OCI-LY3 (cell line): ENCODE data around the gene ZBTB18.

ENCODE experiments used
- H2AFZ ChIP-seq: fragments of 200-600, 300-600 bp; shearing (Covaris generic); 2 replicates; pipeline ENCODE4 v1.6.0; 2014; ENCODE audit warnings: antibody characterized with exemption, low read depth, low read length
- H3K27ac ChIP-seq: fragments of 200-600, 300-600 bp; sonication (generic); 2 replicates; pipeline ENCODE4 v1.5.1; 2014; ENCODE audit warnings: mild to moderate bottlenecking, low read length, moderate library complexity, mixed read lengths
- H3K27me3 ChIP-seq: fragments of 200-600, 300-600 bp; sonication (generic); 2 replicates; pipeline ENCODE4 v1.6.1; 2014; ENCODE audit warnings: low read depth, low read length, mixed read lengths
- H3K36me3 ChIP-seq: fragments of 200-600, 300-600 bp; sonication (generic); replicated peaks from 2 replicates; pipeline ENCODE3; 2014; ENCODE audit warnings: low read depth, low read length, mixed read lengths
- H3K4me1 ChIP-seq: fragments of 300-600, 200-600 bp; sonication (generic); 2 replicates; pipeline ENCODE4 v1.6.1; 2014; ENCODE audit warnings: low read length, mixed read lengths
- H3K4me2 ChIP-seq: fragments of 200-600, 300-600 bp; sonication (generic); 2 replicates; pipeline ENCODE4 v1.6.1; 2014; ENCODE audit warnings: low read length, mixed read lengths
- H3K4me3 ChIP-seq: fragments of 300-600, 200-600 bp; sonication (generic); 2 replicates; pipeline ENCODE4 v1.5.1; 2014; ENCODE audit warnings: antibody characterized with exemption, mild to moderate bottlenecking, low read length, moderate library complexity
- H3K79me2 ChIP-seq: fragments of 300-600, 200-600 bp; shearing (Covaris generic); 2 replicates; pipeline ENCODE4 v1.6.1; 2014; ENCODE audit warnings: mild to moderate bottlenecking, low read length, mixed read lengths
- H3K9ac ChIP-seq: fragments of 300-600, 200-600 bp; shearing (Covaris generic); 2 replicates; pipeline ENCODE4 v1.6.0; 2014; ENCODE audit warnings: mild to moderate bottlenecking, low read length, moderate library complexity
- H3K9me3 ChIP-seq: fragments of 200-600, 300-600 bp; shearing (Covaris generic); 2 replicates; pipeline ENCODE4 v1.6.1; 2014; ENCODE audit warnings: low read length, mixed read lengths; ENCODE audit not compliant: insufficient read depth
- H4K20me1 ChIP-seq: fragments of 200-600, 300-600 bp; sonication (generic); 2 replicates; pipeline ENCODE4 v1.6.1; 2016; ENCODE audit warnings: low read length, mixed read lengths; ENCODE audit not compliant: insufficient read depth
- CTCF ChIP-seq: fragments of 200-600, 300-600 bp; sonication (generic); IDR thresholded peaks from 2 replicates; pipeline ENCODE4 v1.5.1; 2014; ENCODE audit warnings: antibody characterized with exemption, low read length, low read depth
- EZH2phosphoT487 ChIP-seq: fragments of 200-600 bp; shearing (Covaris generic); IDR thresholded peaks from 2 replicates; pipeline ENCODE4 v1.6.1; 2018; ENCODE audit warnings: antibody characterized with exemption, mixed run types, low read depth

Gene ZBTB18

DNA sequence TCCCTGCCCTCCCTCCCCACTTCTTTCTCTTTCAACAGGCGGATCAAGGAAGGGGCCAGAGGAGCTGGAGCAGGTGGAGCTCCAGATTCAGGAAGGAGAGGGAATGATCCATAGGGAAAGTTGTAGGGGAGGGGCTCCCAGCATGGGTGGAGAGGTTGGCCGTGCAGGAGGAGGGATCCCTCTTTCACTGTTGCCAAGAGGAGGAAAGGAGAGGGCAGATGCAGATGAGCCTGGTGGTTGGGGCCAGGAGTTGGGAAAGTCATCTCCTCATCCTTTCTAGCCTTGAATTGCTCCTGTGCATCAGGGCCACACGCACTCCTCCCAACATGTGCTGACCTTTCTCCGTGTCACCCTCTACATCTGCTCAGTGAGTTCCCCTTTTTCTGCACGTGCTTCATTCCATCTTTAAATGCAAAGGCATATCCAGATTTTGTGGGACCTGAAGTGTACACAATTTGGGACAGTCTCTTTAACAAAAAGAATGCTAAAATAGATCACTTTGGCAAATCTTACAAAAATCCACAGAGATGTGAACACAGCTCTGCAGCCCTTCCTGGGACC is 32.4 kb downstream of the ZBTB18 start:
- H3K4me1 ChIP-seq, result no peaks in the 10 kb centered on the region
- H3K27me3 ChIP-seq, result peaks cover 70% of the 10 kb centered on the region
- TF ChIP-seq EZH2phosphoT487, result no peak
- TF ChIP-seq CTCF, result no peak
- no peak overlapping the region for H3K4me3 ChIP-seq
- no peak overlapping the region for H3K4me2 ChIP-seq
- no peak overlapping the region for H3K27ac ChIP-seq
- no peaks in the 10 kb centered on the region for H3K36me3 ChIP-seq
- no peaks in the 10 kb centered on the region for H4K20me1 ChIP-seq
- no peaks in the 10 kb centered on the region for H3K9me3 ChIP-seq
- H3K79me2 ChIP-seq, result no peaks in the 10 kb centered on the region
- H2AFZ ChIP-seq, result no peak overlapping the region
- no peak overlapping the region for H3K9ac ChIP-seq

GRCh38 chr1:244084763-244085162 is 33.7 kb downstream of the ZBTB18 start:
- no peak overlapping the region for H3K4me3 ChIP-seq
- H3K79me2 ChIP-seq, result no peaks in the 10 kb centered on the region
- H2AFZ ChIP-seq, result no peak overlapping the region
- no peak for TF ChIP-seq EZH2phosphoT487
- TF ChIP-seq CTCF, result no peak
- no peak overlapping the region for H3K4me2 ChIP-seq
- no peaks in the 10 kb centered on the region for H4K20me1 ChIP-seq
- no peaks in the 10 kb centered on the region for H3K36me3 ChIP-seq
- no peak overlapping the region for H3K9ac ChIP-seq
- H3K27ac ChIP-seq, result no peak overlapping the region
- peaks cover 70% of the 10 kb centered on the region for H3K27me3 ChIP-seq
- no peaks in the 10 kb centered on the region for H3K9me3 ChIP-seq
- no peaks in the 10 kb centered on the region for H3K4me1 ChIP-seq

DNA sequence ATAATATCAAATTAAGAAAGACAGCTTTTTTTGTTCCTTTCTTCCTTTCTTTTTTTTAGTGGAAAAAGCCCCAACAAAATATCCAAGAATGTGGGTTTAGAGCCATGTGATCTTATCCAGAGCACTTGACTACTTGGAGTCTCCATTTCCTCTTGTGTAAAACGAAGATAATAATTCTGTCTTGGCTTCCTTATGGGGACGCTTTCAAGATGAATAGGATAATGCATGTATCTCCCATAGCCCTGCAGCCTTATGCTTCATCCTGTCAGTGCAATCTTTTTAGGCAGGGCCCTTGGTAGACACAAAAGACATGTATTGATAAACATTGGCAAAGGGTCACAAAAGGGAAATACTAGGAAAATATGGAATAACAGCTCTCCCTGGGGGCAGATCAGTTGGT is 34.8 kb downstream of the ZBTB18 start:
- Histone ChIP-seq H3K9me3 (no peaks in the 10 kb centered on the region), H4K20me1 (no peaks in the 10 kb centered on the region), H2AFZ (no peak overlapping the region), H3K79me2 (no peaks in the 10 kb centered on the region), H3K4me3 (no peak overlapping the region), H3K4me2 (no peak overlapping the region), H3K4me1 (no peaks in the 10 kb centered on the region), H3K27ac (no peak overlapping the region), H3K9ac (no peak overlapping the region), H3K36me3 (no peaks in the 10 kb centered on the region), H3K27me3 (peaks cover 66% of the 10 kb centered on the region)
- TF ChIP-seq EZH2phosphoT487 (no peak), CTCF (no peak)

DNA sequence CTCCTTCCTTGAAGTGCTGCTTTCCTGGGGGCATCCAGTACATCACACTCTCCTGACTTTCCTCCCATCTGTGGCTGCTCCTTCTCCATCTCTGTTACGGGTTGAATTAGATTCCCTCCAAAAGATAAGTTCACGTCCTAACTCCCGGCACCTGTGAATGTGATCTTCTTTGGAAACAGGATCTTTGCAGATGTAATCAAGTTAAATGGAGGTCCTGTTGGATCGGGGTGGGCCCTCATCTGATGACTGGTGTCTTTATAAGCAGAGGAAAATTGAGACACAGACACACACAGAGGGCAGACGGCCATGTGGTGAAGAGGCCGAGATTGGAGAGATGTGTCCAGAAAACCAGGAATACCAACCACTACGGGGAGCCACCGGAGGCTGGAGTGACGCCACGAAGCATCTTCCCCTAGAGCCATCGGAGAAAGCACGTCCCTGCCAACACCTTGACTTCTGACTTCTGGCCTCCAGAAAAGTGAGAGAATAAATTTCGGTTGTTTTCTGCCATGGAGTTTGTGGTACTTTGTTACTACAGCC is 36.0 kb downstream of the ZBTB18 start:
- Histone ChIP-seq H2AFZ (no peak overlapping the region), H3K27me3 (peaks cover 69% of the 10 kb centered on the region), H3K4me2 (no peak overlapping the region), H3K4me3 (no peak overlapping the region), H3K9me3 (no peaks in the 10 kb centered on the region), H3K36me3 (no peaks in the 10 kb centered on the region), H3K27ac (no peak overlapping the region), H3K9ac (no peak overlapping the region), H3K4me1 (no peaks in the 10 kb centered on the region), H3K79me2 (no peaks in the 10 kb centered on the region), H4K20me1 (no peaks in the 10 kb centered on the region)
- TF ChIP-seq CTCF (no peak), EZH2phosphoT487 (no peak)
